CD4-positive, alpha-beta memory T cell (primary cell): Measurements from ENCODE around the gene ATXN8OS. TPM values are rescaled to one million over a fixed set of nuclear protein-coding genes. Genes with fewer than 3 reads are reported as not detected.
"Not testable (repeated sequence)": the region's sequence is repeated elsewhere in the genome, so short reads cannot be mapped to it uniquely, and the experiment has no call there.

Source experiments
- CTCF ChIA-PET: fragments of 350-600 bp; sonication (Branson Sonifier 250); formaldehyde crosslinking; loops from one replicate; lab custom pipeline; 2021; ENCODE audit warnings: inconsistent platforms; ENCODE audit not compliant: partially characterized antibody; lab: Charles Lee
- POLR2A ChIA-PET: fragments of 350-600 bp; sonication (Branson Sonifier 250); formaldehyde crosslinking; loops from one replicate; lab custom pipeline; 2021; ENCODE audit not compliant: partially characterized antibody; lab: Charles Lee
- DNase-seq, 5 donors: peaks; one replicate each; pipeline versions ENCODE4 v3.0.0 to v3.0.0-alpha.2; 2020 to 2022; ENCODE audit warnings: mixed read lengths in 1 of 5
- H3K27ac ChIP-seq: one replicate; pipeline ENCODE4 v1.7.0; 2013; ENCODE audit warnings: low read depth, low read length
- H3K27me3 ChIP-seq: 2 replicates; pipeline ENCODE4 v1.7.0; 2013; ENCODE audit warnings: mild to moderate bottlenecking, low read length, moderate library complexity; ENCODE audit not compliant: insufficient read depth
- H3K36me3 ChIP-seq: 2 replicates; pipeline ENCODE4 v1.7.0; 2013; ENCODE audit warnings: mild to moderate bottlenecking, low read length, moderate library complexity; ENCODE audit not compliant: insufficient read depth
- H3K4me1 ChIP-seq: 2 replicates; pipeline ENCODE4 v1.7.0; 2013; ENCODE audit warnings: mild to moderate bottlenecking, low read length, moderate library complexity; ENCODE audit not compliant: insufficient read depth
- H3K4me3 ChIP-seq, 2 donors: one replicate each; pipeline ENCODE4 v1.7.0; 2013; ENCODE audit warnings: low read length in 2 of 2, mild to moderate bottlenecking in 1 of 2
- H3K9me3 ChIP-seq, 2 donors: one replicate each; pipeline ENCODE4 v1.7.0; 2013; ENCODE audit warnings: low read length in 2 of 2, control low read depth in 1 of 2; ENCODE audit not compliant: control insufficient read depth in 1 of 2
- H3K27ac Mint-ChIP-seq, 7 donors: one replicate each; pipeline ENCODE4 v1.8.0; 2020 to 2021; ENCODE audit warnings: mixed read lengths in 7 of 7, mild to moderate bottlenecking in 6 of 7, inconsistent platforms in 3 of 7, moderate library complexity in 3 of 7
- H3K27me3 Mint-ChIP-seq, 2 donors: one replicate each; pipeline ENCODE4 v1.8.0; 2020 to 2021; ENCODE audit warnings: mixed read lengths in 2 of 2
- H3K36me3 Mint-ChIP-seq, 2 donors: one replicate each; pipeline ENCODE4 v1.8.0; 2020 to 2021; ENCODE audit warnings: mixed read lengths in 2 of 2, inconsistent platforms in 1 of 2, mild to moderate bottlenecking in 1 of 2
- H3K4me1 Mint-ChIP-seq, 4 donors: one replicate each; pipeline ENCODE4 v1.8.0; 2020 to 2021; ENCODE audit warnings: mixed read lengths in 4 of 4, mild to moderate bottlenecking in 1 of 4
- H3K4me3 Mint-ChIP-seq, 8 donors: one replicate each; pipeline ENCODE4 v1.8.0; 2020 to 2021; ENCODE audit warnings: mixed read lengths in 8 of 8, mild to moderate bottlenecking in 7 of 8, moderate library complexity in 6 of 8, inconsistent platforms in 3 of 8
- H3K9me3 Mint-ChIP-seq, 8 donors: one replicate each; pipeline ENCODE4 v1.8.0; 2020 to 2021; ENCODE audit warnings: mixed read lengths in 8 of 8, mild to moderate bottlenecking in 5 of 8, inconsistent platforms in 3 of 8, moderate library complexity in 1 of 8
- intact Hi-C: fragments of 100-400 bp; cut with micrococcal nuclease; formaldehyde crosslinking; loops from one replicate; pipeline ENCODE4 v1.15.1; 2023
- polyA plus RNA-seq, 2 donors: library from polyadenylated mRNA; unstranded; fragments of 300-500 nt; fragmentation: Illumina TruSeq; gene quantifications; one replicate each; pipeline ENCODE4 v1.2.3, GENCODE V29; 2021
- total RNA-seq, 2 experiments: library from RNA; stranded (reverse); gene quantifications; one replicate each; pipeline ENCODE4 v1.2.3, GENCODE V29; 2021

The ATXN8OS gene
- total and polyA plus RNA-seq, 4 experiments from 2014 or later = not detected

- H3K9me3 ChIP-seq = peaks cover 0 to 5% of the 10 kb centered on the region in 2 donors
- no peaks in the 10 kb centered on the region for H3K27me3 ChIP-seq
- Mint-ChIP-seq H3K36me3 (no peaks in the 10 kb centered on the region), H3K27me3 (no peaks in the 10 kb centered on the region), H3K4me1 (no peaks in the 10 kb centered on the region), H3K9me3 (peaks cover 0 to 9% (median 5%) of the 10 kb centered on the region in 8 donors), H3K4me3 (no peak overlapping the region), H3K27ac (no peak overlapping the region)
- H3K27ac ChIP-seq = no peak overlapping the region
- ChIA-PET CTCF (no interaction called here), POLR2A (no interaction called here)
- H3K36me3 ChIP-seq = no peaks in the 10 kb centered on the region
- intact Hi-C loops = no loop called here
- no peak overlapping the region for H3K4me3 ChIP-seq
- no peak for DNase-seq
- no peaks in the 10 kb centered on the region for H3K4me1 ChIP-seq
Measured at GRCh38 chr13:70107125-70107497, 515 bp upstream of the ATXN8OS start.

- Histone ChIP-seq H3K4me1 (no peaks in the 10 kb centered on the region), H3K27ac (no peak within 1 kb of the TSS), H3K27me3 (no peaks in the 10 kb centered on the region), H3K36me3 (no peaks in the 10 kb centered on the region), H3K9me3 (peaks cover 0 to under 1% of the 10 kb centered on the region in 2 donors), H3K4me3 (no peak within 1 kb of the TSS)
- Mint-ChIP-seq H3K4me3 (no peak within 1 kb of the TSS), H3K36me3 (no peaks in the 10 kb centered on the region), H3K4me1 (no peaks in the 10 kb centered on the region), H3K27me3 (no peaks in the 10 kb centered on the region), H3K27ac (no peak within 1 kb of the TSS), H3K9me3 (peaks cover 0 to 9% (median 3%) of the 10 kb centered on the region in 8 donors)
- DNase-seq = no peak
- CTCF ChIA-PET = no interaction called here
- intact Hi-C loops = no loop called here
- POLR2A ChIA-PET = no interaction called here
Measured at GRCh38 chr13:70108356-70109105, 905 bp downstream of the ATXN8OS start, which contains the start of gene KLHL1. KLHL1 (minus strand) TSS chr13:70108452; CDS start chr13:70107699, 753 bp downstream.

GRCh38 chr13:70117338-70117905, 9.8 kb downstream of the ATXN8OS start:
- H3K4me3 ChIP-seq = no peak overlapping the region
- no peaks in the 10 kb centered on the region for H3K36me3 ChIP-seq
- Mint-ChIP-seq H3K9me3 (peaks cover 0 to 12% (median 2%) of the 10 kb centered on the region in 8 donors), H3K27me3 (no peaks in the 10 kb centered on the region), H3K27ac (no peak overlapping the region), H3K4me1 (no peaks in the 10 kb centered on the region), H3K4me3 (no peak overlapping the region), H3K36me3 (no peaks in the 10 kb centered on the region)
- H3K27ac ChIP-seq = no peak overlapping the region
- H3K4me1 ChIP-seq = no peaks in the 10 kb centered on the region
- intact Hi-C loops = no loop called here
- CTCF ChIA-PET = no interaction called here
- POLR2A ChIA-PET = no interaction called here
- DNase-seq = no peak
- no peaks in the 10 kb centered on the region for H3K27me3 ChIP-seq
- H3K9me3 ChIP-seq = no peaks in the 10 kb centered on the region

GRCh38 chr13:70125693-70126092, 18.1 kb downstream of the ATXN8OS start:
- intact Hi-C loops = no loop called here
- H3K36me3 ChIP-seq = no peaks in the 10 kb centered on the region
- Mint-ChIP-seq H3K9me3 (peaks cover 0 to 9% (median 4%) of the 10 kb centered on the region in 8 donors), H3K27ac (no peak overlapping the region), H3K4me1 (no peaks in the 10 kb centered on the region), H3K27me3 (no peaks in the 10 kb centered on the region), H3K36me3 (no peaks in the 10 kb centered on the region), H3K4me3 (no peak overlapping the region)
- H3K27ac ChIP-seq = no peak overlapping the region
- H3K9me3 ChIP-seq = no peaks in the 10 kb centered on the region
- no peaks in the 10 kb centered on the region for H3K27me3 ChIP-seq
- no peak overlapping the region for H3K4me3 ChIP-seq
- ChIA-PET CTCF (no interaction called here), POLR2A (no interaction called here)
- H3K4me1 ChIP-seq = no peaks in the 10 kb centered on the region
- no peak for DNase-seq

GRCh38 chr13:70128098-70128497, 20.5 kb downstream of the ATXN8OS start:
- H3K4me3 ChIP-seq = no peak overlapping the region
- H3K4me3 Mint-ChIP-seq = no peak overlapping the region
- no peak overlapping the region for H3K27ac ChIP-seq
- H3K36me3 Mint-ChIP-seq = no peaks in the 10 kb centered on the region
- H3K4me1 Mint-ChIP-seq = no peaks in the 10 kb centered on the region
- H3K27me3 ChIP-seq = no peaks in the 10 kb centered on the region
- no peaks in the 10 kb centered on the region for H3K9me3 ChIP-seq
- no peaks in the 10 kb centered on the region for H3K27me3 Mint-ChIP-seq
- no peaks in the 10 kb centered on the region for H3K4me1 ChIP-seq
- no peak for DNase-seq
- no peak overlapping the region for H3K27ac Mint-ChIP-seq
- H3K9me3 Mint-ChIP-seq = peaks cover 0 to 8% (median 4%) of the 10 kb centered on the region in 8 donors
- H3K36me3 ChIP-seq = no peaks in the 10 kb centered on the region
- POLR2A ChIA-PET = no interaction called here
- CTCF ChIA-PET = no interaction called here
- intact Hi-C loops = no loop called here

- H3K27me3 Mint-ChIP-seq, POLR2A ChIA-PET, H3K27me3 ChIP-seq, DNase-seq, H3K36me3 Mint-ChIP-seq, intact Hi-C loops, H3K9me3 ChIP-seq, CTCF ChIA-PET, H3K4me3 Mint-ChIP-seq, H3K4me1 Mint-ChIP-seq, H3K36me3 ChIP-seq, H3K4me3 ChIP-seq, H3K27ac ChIP-seq, H3K27ac Mint-ChIP-seq, H3K4me1 ChIP-seq: not testable (repeated sequence)
- H3K9me3 Mint-ChIP-seq = peaks cover 0 to 12% (median 4%) of the 10 kb centered on the region in 8 donors
Measured at GRCh38 chr13:70142658-70143057, 35.0 kb downstream of the ATXN8OS start.

GRCh38 chr13:70162141-70162540, 54.5 kb downstream of the ATXN8OS start:
- no peak overlapping the region for H3K4me3 ChIP-seq
- H3K27ac ChIP-seq = no peak overlapping the region
- Mint-ChIP-seq H3K27ac (no peak overlapping the region), H3K27me3 (no peaks in the 10 kb centered on the region), H3K4me1 (no peaks in the 10 kb centered on the region), H3K36me3 (no peaks in the 10 kb centered on the region), H3K9me3 (peaks cover 0 to 12% (median 6%) of the 10 kb centered on the region in 8 donors), H3K4me3 (no peak overlapping the region)
- POLR2A ChIA-PET = no interaction called here
- H3K4me1 ChIP-seq = no peaks in the 10 kb centered on the region
- intact Hi-C loops = no loop called here
- no peaks in the 10 kb centered on the region for H3K9me3 ChIP-seq
- H3K36me3 ChIP-seq = no peaks in the 10 kb centered on the region
- no peak for DNase-seq
- no peaks in the 10 kb centered on the region for H3K27me3 ChIP-seq
- CTCF ChIA-PET = no interaction called here
